ENCODE data around the gene PSMD12.

PSMD12 gene

GRCh38 chr17:67305446-67306235 lies 60.7 kb downstream of the PSMD12 start:
- DNase-seq (ENCODE audit: low read depth) = peak; percentile 33

DNA sequence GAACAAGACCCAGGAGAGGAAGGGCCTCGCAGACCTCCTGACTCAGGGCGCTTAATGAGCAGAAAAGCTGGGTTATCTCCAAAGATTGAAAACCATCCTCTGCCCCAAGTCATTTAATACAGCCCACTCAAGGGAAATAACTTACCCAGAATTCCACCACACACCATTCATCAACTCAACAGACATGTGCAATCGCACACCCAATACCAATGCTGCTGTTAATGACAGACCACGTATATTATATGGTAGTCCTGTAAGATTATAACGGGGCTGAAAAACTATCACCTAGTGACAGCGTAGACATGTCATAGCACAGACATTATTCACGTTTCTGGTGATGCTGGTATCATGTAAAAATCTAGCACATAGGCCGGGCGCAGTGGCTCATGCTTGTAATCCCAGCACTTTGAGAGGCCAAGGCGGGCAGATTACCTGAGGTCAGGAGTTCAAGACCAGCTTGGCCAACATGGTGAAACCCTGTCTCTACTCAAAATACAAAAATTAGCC lies 68.9 kb downstream of the PSMD12 start:
- DNase-seq (ENCODE audit: low read depth) = no peak

DNA sequence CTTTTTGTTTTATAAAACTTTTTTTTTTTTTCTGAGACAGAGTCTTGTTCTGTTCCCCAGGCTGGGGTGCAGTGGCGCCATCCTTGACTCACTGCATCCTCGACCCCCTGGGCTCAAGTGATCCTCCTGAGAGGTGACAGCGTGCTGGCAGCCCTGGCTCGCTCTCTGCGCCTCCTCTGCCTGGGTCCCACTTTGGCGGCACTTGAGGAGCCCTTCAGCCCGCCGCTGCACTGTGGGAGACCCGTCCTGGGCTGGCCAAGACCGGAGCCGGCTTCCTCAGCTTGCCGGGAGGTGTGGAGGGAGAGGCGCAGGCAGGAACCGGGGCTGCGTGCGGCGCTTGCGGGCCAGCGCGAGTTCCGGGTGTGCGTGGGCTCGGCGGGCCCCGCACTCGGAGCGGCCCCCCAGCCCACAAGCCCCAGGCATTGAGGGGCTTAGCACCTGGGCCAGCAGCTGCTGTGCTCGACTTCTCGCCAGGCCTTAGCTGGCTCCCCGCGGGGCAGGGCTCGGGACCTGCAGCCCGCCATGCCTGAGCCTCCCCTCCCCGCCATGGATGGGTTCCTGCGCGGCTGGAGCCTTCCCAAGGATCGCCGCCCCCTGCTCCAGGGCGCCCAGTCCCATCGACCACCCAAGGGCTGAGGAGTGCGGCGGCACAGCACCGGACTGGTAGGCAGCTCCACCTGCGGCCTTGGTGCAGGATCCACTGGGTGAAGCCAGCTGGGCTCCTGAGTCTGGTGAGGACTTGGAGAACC lies 71.8 kb downstream of the PSMD12 start:
- DNase-seq (ENCODE audit: low read depth) = no peak

DNA sequence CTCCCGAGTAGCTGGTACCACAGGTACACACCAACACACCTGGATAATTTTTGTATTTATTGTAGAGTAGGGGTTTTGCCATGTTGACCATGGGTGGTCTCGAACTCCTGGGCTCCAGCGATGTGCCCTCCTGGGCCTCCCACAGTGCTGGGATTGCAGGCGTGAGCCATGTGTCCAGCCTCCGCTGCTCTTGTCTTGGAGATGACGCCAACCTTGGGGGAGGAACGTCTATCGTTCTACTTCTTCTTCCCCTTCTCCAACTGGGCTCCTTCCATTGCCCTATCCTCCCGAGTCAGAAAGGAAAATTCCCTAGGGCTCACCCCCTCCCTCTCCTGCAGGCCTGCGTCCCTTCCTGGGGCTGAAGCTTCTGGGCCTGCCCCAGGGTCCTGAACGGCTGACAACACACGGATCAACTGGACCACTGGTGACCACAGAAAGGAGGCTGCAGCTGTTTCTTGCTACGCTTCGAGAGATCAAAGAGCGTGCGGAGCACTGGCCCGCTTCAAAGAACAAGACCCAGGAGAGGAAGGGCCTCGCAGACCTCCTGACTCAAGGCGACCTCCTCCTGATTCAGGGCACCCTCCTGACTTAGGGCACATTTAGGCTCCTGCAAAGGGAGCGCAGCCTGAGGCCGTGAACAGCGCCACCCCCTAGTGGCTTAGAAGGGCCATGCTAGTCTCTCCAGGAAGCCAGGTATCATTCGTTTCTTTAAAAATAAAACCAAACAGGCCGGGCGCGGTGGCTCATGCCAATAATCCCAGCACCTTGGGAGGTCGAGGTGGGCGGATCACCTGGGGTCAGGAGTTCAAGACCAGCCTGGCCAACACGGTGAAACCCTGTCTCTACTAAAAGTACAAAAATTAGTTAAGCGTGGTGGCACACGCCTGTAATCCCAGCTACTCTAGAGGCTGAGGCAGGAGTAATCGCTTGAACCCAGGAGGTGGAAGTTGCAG lies 72.8 kb downstream of the PSMD12 start:
- DNase-seq (ENCODE audit: low read depth) = peak; percentile 44

DNA sequence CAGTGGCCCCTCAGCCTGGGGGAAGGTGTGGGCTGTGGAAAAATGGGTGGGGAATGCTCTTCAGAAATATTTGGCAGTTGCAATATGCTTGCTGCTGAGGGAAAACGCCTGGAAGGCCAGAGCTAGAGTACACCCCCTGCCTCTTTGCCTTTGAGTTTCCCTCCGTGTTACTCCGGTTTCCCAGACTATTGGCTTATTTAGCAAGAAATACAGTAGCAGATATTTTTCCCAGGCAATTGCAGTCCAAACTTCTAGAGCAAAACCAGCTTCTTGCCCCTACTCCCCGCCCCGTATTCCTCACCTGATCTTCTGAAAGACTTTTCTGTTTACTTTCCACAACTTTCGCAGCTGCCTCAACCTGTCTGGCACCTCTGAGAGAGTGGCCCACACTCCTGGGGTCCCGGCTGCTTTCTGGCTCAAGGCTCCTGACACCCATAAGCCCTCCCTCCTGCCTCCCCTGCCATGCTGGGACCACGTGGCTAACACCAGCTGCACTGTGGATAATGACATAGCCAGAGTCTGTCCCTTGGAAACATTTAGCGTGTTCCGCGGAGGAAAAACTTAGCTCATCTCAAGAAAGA lies 75.6 kb downstream of the PSMD12 start:
- no peak for DNase-seq (ENCODE audit: low read depth)

GRCh38 chr17:67290244-67290643 lies 76.1 kb downstream of the PSMD12 start:
- DNase-seq (ENCODE audit: low read depth) = no peak

- DNase-seq (ENCODE audit: low read depth) = peak; percentile 33
Measured at GRCh38 chr17:67289181-67289876, 77.0 kb downstream of the PSMD12 start.
